OCI-LY7 (cell line): Measurements from ENCODE around the gene NPY1R.

Source experiments
- CTCF ChIP-seq: fragments of 200-600 bp; sonication (generic); conservative IDR thresholded peaks from 2 replicates; pipeline ENCODE4 v1.5.1; 2014; ENCODE audit warnings: mild to moderate bottlenecking, antibody characterized with exemption, low read length, moderate library complexity, mixed read lengths
- EZH2phosphoT487 ChIP-seq: fragments of 200-600 bp; sonication (generic); IDR thresholded peaks from 2 replicates; pipeline ENCODE4 v1.6.1; 2018; ENCODE audit warnings: low read depth, borderline replicate concordance, mild to moderate bottlenecking, mixed run types, antibody characterized with exemption, low read length, moderate library complexity, mixed read lengths

- TF ChIP-seq CTCF = no peak
- TF ChIP-seq EZH2phosphoT487 = no peak
Measured at GRCh38 chr4:163330916-163331628, 1.3 kb downstream of the NPY1R start.
